Fibroblast of pulmonary artery (primary cell): ENCODE results near the gene KRT15.
"Not testable (repeated sequence)": the region's sequence is repeated elsewhere in the genome, so short reads cannot be mapped to it uniquely, and the experiment has no call there.

Experiments used
- DNase-seq: peaks from one replicate; pipeline ENCODE4 v3.0.0-alpha.2; 2010; ENCODE audit warnings: low read depth
- H3K4me3 ChIP-seq: replicated peaks from 2 replicates; pipeline ENCODE4 v1.5.1; 2011; ENCODE audit warnings: low read depth, mild to moderate bottlenecking, control low read depth, low read length, moderate library complexity
- CTCF ChIP-seq: IDR thresholded peaks from 2 replicates; pipeline ENCODE4 v1.5.1; 2011; ENCODE audit warnings: mild to moderate bottlenecking, control low read depth, low read length, inconsistent platforms; ENCODE audit errors: missing control alignments

The KRT15 gene

GRCh38 chr17:41544935-41545334, 26.2 kb upstream of the KRT15 start:
- DNase-seq, result no peak
- TF ChIP-seq CTCF, result no peak
- no peak overlapping the region for H3K4me3 ChIP-seq

DNA sequence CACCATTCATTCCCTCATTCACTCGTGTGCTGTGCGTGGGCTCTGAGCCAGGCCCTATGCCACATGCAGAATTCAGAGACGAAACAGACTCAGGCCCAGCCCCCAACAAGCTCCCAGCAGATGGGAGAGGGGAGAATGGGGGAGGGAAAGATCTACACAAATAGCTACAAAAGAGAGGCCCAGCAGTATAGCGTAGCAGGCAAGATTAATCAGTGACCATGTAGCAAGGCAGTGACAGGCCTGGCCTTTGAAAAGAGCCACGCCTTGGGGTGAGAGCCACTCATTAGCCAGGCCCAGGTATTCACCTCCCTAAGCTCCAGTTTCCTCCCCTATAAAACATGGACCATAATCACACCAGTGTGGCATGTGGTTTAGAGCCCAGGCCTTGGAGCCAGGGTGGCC, 25.8 kb upstream of the KRT15 start:
- TF ChIP-seq CTCF, result no peak
- DNase-seq, result no peak

DNA sequence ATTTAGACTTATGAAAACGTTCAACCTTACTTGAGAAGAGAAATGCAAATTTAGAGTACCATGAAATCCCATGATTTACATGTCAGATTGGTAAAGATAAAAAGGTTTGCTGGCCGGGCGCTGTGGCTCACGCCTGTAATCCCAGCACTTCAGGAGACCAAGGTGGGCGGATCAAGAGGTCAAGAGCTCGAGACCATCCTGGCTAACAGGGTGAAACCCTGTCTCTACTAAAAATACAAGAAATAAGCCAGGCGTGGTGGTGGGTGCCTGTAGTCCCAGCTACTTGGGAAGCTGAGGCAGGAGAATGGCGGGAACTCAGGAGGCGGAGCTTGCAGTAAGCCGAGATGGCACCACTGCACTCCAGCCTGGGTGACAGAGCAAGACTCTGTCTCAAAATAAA, 24.1 kb upstream of the KRT15 start:
- not testable (repeated sequence) for H3K4me3 ChIP-seq, DNase-seq

More for the DNA sequence above, 25.8 kb upstream of the KRT15 start:
- no peak overlapping the region for H3K4me3 ChIP-seq

DNA sequence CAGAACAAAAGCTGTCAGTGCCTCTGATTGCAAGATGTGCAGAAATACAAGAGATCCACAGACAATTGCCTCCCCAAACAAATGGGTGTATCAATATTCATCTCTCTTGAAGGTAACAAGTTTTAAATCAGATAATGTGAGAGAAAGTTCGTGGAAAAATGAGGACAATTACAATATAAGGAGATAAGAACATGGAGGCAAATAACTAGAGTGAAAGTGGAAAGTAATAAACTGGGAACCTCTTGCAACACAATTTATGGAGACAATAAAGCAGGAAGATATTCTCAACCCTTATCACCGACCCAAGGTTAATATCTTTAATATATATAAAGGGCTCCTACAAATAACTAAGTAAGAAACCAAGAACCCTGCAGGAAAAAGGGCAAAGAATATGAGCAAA, 23.7 kb upstream of the KRT15 start:
- TF ChIP-seq CTCF, result no peak
- DNase-seq, result no peak
- no peak overlapping the region for H3K4me3 ChIP-seq

DNA sequence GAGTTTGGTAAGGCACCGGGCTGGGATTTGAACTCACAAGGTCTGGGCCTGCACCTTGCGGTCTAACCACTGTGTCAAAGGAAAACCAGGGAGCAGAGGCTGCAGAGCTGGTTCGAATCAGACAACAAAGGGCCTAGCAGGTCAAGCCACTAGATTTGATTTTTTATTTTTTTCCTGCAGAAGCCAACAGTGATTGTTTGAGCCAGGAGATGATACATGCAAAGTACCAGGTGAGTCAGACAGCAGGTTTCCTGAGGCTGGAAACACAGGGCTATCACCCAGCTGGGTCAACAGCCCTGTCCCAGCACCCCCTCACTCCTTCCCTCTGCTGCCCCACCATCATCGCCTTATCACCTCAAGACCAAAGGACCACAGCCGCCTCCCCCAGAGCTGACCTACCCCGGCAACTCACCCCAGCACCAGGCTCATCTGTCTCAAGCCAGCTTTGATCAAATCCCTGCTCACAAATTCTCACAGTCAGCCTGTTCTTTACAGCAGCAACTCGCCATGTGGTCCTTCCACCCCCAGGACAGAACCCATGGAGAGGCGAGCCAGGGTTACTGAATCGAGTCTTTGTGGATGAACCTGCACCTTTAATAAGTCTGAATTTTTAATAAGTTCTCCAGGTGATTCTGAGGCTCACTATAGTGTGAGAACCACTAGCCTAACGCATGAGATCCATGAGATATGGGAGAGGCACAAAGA, 22.4 kb upstream of the KRT15 start:
- DNase-seq, result no peak
- TF ChIP-seq CTCF, result no peak
- no peak overlapping the region for H3K4me3 ChIP-seq

GRCh38 chr17:41539979-41540701, 21.4 kb upstream of the KRT15 start:
- DNase-seq, result no peak

More at GRCh38 chr17:41539979-41540701, 21.4 kb upstream of the KRT15 start:
- no peak for TF ChIP-seq CTCF
- no peak overlapping the region for H3K4me3 ChIP-seq
